ENCODE measurements around the gene UNC5C.

UNC5C gene

DNA sequence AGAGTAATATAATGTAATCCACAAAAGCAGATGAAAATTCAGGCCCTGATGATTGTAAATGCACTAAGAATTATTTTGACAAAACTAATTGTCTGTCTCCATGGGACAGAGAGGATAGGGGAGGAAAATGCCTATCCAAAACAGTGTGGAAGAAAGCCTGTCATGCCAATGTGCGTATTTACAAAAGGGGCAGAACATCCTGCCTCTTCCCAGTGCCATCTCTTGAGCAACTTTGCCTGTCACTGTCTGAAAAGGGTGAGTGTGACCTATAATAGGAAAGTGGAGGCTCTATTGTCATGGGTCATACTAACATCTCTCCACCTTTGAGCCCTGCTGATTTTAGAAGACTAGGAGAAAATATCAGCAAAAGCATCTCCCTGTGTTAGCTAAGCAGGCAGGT, 264.1 kb downstream of the UNC5C start:
- H3K27me3 ChIP-seq (ENCODE audit: insufficient read depth, low read depth): no peaks in the 10 kb centered on the region
- H3K4me2 ChIP-seq: no peak overlapping the region
- H3K4me3 ChIP-seq (IDR thresholded peaks at IDR 0.05; ENCODE audit: insufficient read depth, low read depth, low read length): no peak overlapping the region
- H3K79me2 ChIP-seq (ENCODE audit: insufficient read depth, low read depth): no peaks in the 10 kb centered on the region
- TF ChIP-seq CTCF (conservative IDR thresholded peaks at IDR 0.05; ENCODE audit: low read depth, low read length): no peak
- peaks cover 44% of the 10 kb centered on the region for H3K4me1 ChIP-seq (ENCODE audit: low read depth, poor library complexity, severe bottlenecking)
- no peak overlapping the region for H2AFZ ChIP-seq (ENCODE audit: low read depth)
- H3K36me3 ChIP-seq (ENCODE audit: insufficient read depth): no peaks in the 10 kb centered on the region
- H3K9ac ChIP-seq: no peak overlapping the region
- H3K27ac ChIP-seq: no peak overlapping the region
- H4K20me1 ChIP-seq (ENCODE audit: insufficient read depth): no peaks in the 10 kb centered on the region

GRCh38 chr4:95283320-95283719, 265.5 kb downstream of the UNC5C start:
- Histone ChIP-seq H3K4me2 (no peak overlapping the region), H2AFZ (ENCODE audit: low read depth) (no peak overlapping the region), H3K79me2 (ENCODE audit: insufficient read depth, low read depth) (no peaks in the 10 kb centered on the region), H3K4me3 (IDR thresholded peaks at IDR 0.05; ENCODE audit: insufficient read depth, low read depth, low read length) (no peak overlapping the region), H3K4me1 (ENCODE audit: low read depth, poor library complexity, severe bottlenecking) (peaks cover 31% of the 10 kb centered on the region), H3K27ac (no peak overlapping the region), H4K20me1 (ENCODE audit: insufficient read depth) (no peaks in the 10 kb centered on the region), H3K36me3 (ENCODE audit: insufficient read depth) (no peaks in the 10 kb centered on the region), H3K9ac (no peak overlapping the region), H3K27me3 (ENCODE audit: insufficient read depth, low read depth) (no peaks in the 10 kb centered on the region)
- TF ChIP-seq CTCF (conservative IDR thresholded peaks at IDR 0.05; ENCODE audit: low read depth, low read length): no peak

GRCh38 chr4:95272797-95273196, 276.0 kb downstream of the UNC5C start:
- Histone ChIP-seq H3K4me3 (IDR thresholded peaks at IDR 0.05; ENCODE audit: insufficient read depth, low read depth, low read length) (no peak overlapping the region), H3K9ac (no peak overlapping the region), H2AFZ (ENCODE audit: low read depth) (no peak overlapping the region), H3K36me3 (ENCODE audit: insufficient read depth) (no peaks in the 10 kb centered on the region), H3K79me2 (ENCODE audit: insufficient read depth, low read depth) (no peaks in the 10 kb centered on the region), H3K27me3 (ENCODE audit: insufficient read depth, low read depth) (no peaks in the 10 kb centered on the region), H3K4me2 (no peak overlapping the region), H4K20me1 (ENCODE audit: insufficient read depth) (no peaks in the 10 kb centered on the region), H3K4me1 (ENCODE audit: low read depth, poor library complexity, severe bottlenecking) (no peaks in the 10 kb centered on the region), H3K27ac (no peak overlapping the region)
- TF ChIP-seq CTCF (conservative IDR thresholded peaks at IDR 0.05; ENCODE audit: low read depth, low read length): no peak

DNA sequence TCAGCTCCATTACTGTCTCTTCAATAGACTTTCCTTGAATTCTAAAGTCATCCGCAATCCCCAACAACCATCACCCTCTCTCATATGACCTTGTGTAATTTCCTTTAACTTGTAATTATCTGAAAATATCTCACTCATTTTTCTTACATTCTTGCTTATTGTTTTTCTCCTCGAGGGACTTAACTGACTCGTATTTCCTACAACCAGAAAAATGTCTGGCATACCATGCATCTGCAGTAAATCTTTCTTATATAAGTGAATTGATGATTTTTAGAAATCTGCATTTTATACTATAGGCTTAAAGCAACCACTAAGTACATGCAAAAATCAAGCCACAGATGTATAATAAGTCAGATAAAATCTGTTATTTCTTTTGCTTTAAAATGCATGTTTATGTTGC, 276.7 kb downstream of the UNC5C start:
- no peak overlapping the region for H3K27ac ChIP-seq
- no peaks in the 10 kb centered on the region for H3K36me3 ChIP-seq (ENCODE audit: insufficient read depth)
- H3K4me1 ChIP-seq (ENCODE audit: low read depth, poor library complexity, severe bottlenecking): no peaks in the 10 kb centered on the region
- TF ChIP-seq CTCF (conservative IDR thresholded peaks at IDR 0.05; ENCODE audit: low read depth, low read length): no peak
- no peak overlapping the region for H3K4me3 ChIP-seq (IDR thresholded peaks at IDR 0.05; ENCODE audit: insufficient read depth, low read depth, low read length)
- no peaks in the 10 kb centered on the region for H3K79me2 ChIP-seq (ENCODE audit: insufficient read depth, low read depth)
- no peak overlapping the region for H3K4me2 ChIP-seq
- H2AFZ ChIP-seq (ENCODE audit: low read depth): no peak overlapping the region
- H3K9ac ChIP-seq: no peak overlapping the region
- H4K20me1 ChIP-seq (ENCODE audit: insufficient read depth): no peaks in the 10 kb centered on the region
- no peaks in the 10 kb centered on the region for H3K27me3 ChIP-seq (ENCODE audit: insufficient read depth, low read depth)
